Measurements from ENCODE around the gene PLCD3. TPM values are rescaled to one million over a fixed set of nuclear protein-coding genes. Genes with fewer than 3 reads are reported as not detected.
A peak's percentile ranks its signal among the peaks of the same experiment; 100 is the strongest.

PLCD3 gene
- total and polyA plus RNA-seq, 2 of the 13 experiments (the other 11 are each of a cell fraction or from before 2014, with no cell fraction given): 11.3 to 39.1 TPM

DNA sequence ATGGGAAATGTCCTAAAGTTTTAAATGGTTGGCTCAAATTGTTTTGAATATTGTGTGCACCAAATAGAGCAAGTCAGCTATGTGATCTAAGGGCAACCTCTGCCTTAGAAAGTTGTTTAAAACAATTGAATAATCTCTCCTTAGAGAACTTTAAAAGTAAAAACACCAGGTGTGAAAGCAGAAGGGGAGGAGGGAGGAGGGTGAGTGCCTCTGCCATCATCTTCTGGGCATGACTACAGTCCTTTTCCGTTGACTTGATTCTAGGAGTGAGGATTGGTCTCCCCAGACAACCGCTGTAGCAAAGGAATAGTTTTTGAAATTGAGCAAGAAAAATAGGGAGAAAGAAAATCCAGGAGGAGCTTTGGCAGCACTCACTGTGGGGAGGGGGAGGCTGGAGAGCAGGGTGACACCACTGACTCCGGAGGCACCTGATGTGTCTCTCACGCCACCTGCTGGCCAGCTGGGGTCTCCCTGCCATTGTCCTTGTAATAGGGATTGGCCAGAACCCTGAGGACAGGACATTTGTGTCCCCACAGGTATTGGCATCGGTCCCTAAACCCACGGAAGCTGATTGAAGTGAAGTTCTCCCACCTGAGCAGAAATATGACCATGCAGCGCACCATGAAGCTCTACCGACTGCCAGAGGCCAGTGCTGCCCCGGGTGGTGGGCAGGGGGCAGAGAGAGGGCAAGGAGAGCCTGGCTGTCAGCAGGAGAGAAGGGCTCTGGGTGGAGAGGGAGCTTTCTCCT lies 33.3 kb downstream of the PLCD3 start (continued):
- TF ChIP-seq LCORL (IDR thresholded peaks at IDR 0.05): no peak
- no peak for TF ChIP-seq LCORL (CRISPR knock-in tag; IDR thresholded peaks at IDR 0.05)
- TF ChIP-seq ZNF235 (CRISPR knock-in tag; IDR thresholded peaks at IDR 0.05; ENCODE audit: borderline replicate concordance): no peak
- peak; percentile 17 for TF ChIP-seq ETV5 (CRISPR knock-in tag; IDR thresholded peaks at IDR 0.05; ENCODE audit: borderline replicate concordance)
- TF ChIP-seq, protein P1, sequence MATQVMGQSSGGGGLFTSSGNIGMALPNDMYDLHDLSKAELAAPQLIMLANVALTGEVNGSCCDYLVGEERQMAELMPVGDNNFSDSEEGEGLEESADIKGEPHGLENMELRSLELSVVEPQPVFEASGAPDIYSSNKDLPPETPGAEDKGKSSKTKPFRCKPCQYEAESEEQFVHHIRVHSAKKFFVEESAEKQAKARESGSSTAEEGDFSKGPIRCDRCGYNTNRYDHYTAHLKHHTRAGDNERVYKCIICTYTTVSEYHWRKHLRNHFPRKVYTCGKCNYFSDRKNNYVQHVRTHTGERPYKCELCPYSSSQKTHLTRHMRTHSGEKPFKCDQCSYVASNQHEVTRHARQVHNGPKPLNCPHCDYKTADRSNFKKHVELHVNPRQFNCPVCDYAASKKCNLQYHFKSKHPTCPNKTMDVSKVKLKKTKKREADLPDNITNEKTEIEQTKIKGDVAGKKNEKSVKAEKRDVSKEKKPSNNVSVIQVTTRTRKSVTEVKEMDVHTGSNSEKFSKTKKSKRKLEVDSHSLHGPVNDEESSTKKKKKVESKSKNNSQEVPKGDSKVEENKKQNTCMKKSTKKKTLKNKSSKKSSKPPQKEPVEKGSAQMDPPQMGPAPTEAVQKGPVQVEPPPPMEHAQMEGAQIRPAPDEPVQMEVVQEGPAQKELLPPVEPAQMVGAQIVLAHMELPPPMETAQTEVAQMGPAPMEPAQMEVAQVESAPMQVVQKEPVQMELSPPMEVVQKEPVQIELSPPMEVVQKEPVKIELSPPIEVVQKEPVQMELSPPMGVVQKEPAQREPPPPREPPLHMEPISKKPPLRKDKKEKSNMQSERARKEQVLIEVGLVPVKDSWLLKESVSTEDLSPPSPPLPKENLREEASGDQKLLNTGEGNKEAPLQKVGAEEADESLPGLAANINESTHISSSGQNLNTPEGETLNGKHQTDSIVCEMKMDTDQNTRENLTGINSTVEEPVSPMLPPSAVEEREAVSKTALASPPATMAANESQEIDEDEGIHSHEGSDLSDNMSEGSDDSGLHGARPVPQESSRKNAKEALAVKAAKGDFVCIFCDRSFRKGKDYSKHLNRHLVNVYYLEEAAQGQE (IDR thresholded peaks at IDR 0.05; ENCODE audit: borderline replicate concordance in 1 of 2, low read depth in 1 of 2, low read length in 2 of 2): no peak
- no peak for TF ChIP-seq ZNF224 (CRISPR knock-in tag; IDR thresholded peaks at IDR 0.05)
- TF ChIP-seq, protein P2, sequence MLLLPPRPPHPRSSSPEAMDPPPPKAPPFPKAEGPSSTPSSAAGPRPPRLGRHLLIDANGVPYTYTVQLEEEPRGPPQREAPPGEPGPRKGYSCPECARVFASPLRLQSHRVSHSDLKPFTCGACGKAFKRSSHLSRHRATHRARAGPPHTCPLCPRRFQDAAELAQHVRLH (CRISPR knock-in tag; IDR thresholded peaks at IDR 0.05; ENCODE audit: borderline replicate concordance, low read depth): 0 out of 2 replicates have a peak, but pooled peaks have one; percentile 55
- 0 out of 2 replicates have a peak, but pooled peaks have one; percentile 17 for TF ChIP-seq ZSCAN21 (CRISPR knock-in tag; IDR thresholded peaks at IDR 0.05; ENCODE audit: borderline replicate concordance)
- 0 out of 4 replicates have a peak, but pooled peaks of 1 of the 2 experiments have one; percentile 6 for TF ChIP-seq MAFK (conservative IDR thresholded peaks at IDR 0.05 in 1 of 2, IDR thresholded peaks at IDR 0.05 in 1 of 2; ENCODE audit: low read length in 2 of 2)
- peak; percentile 60; the same call in 1 of the 2 replicates for TF ChIP-seq TFAP4 (IDR thresholded peaks at IDR 0.05; ENCODE audit: borderline replicate concordance, low read depth)
- TF ChIP-seq, protein P3, sequence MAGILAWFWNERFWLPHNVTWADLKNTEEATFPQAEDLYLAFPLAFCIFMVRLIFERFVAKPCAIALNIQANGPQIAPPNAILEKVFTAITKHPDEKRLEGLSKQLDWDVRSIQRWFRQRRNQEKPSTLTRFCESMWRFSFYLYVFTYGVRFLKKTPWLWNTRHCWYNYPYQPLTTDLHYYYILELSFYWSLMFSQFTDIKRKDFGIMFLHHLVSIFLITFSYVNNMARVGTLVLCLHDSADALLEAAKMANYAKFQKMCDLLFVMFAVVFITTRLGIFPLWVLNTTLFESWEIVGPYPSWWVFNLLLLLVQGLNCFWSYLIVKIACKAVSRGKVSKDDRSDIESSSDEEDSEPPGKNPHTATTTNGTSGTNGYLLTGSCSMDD (CRISPR knock-in tag; IDR thresholded peaks at IDR 0.05): no peak
- TF ChIP-seq AHR (CRISPR knock-in tag; IDR thresholded peaks at IDR 0.05): peak; percentile 56; the same call in 1 of the 2 replicates
- TF ChIP-seq BRF2 (CRISPR knock-in tag; IDR thresholded peaks at IDR 0.05): no peak
- 0 out of 2 replicates have a peak, but pooled peaks have one; percentile 42 for TF ChIP-seq MEIS2 (CRISPR knock-in tag; IDR thresholded peaks at IDR 0.05)
- 0 out of 2 replicates have a peak, but pooled peaks have one; percentile 44 for TF ChIP-seq ZNF274 (CRISPR knock-in tag; IDR thresholded peaks at IDR 0.05)
- TF ChIP-seq ZNF510 (CRISPR knock-in tag; IDR thresholded peaks at IDR 0.05; ENCODE audit: low read depth): no peak
- TF ChIP-seq ARID2 (CRISPR knock-in tag; IDR thresholded peaks at IDR 0.05; ENCODE audit: borderline replicate concordance): no peak
- TF ChIP-seq ZNF574 (CRISPR knock-in tag; IDR thresholded peaks at IDR 0.05): 0 out of 2 replicates have a peak, but pooled peaks have one; percentile 24
